NCI-H2029 (cell line): ENCODE results near the gene TRIO.

Experiments used
- DNase-seq: peaks from one replicate; lab custom pipeline; 2025; lab: John Stamatoyannopoulos, UW

TRIO gene

GRCh38 chr5:14557791-14558415 is 414.8 kb downstream of the TRIO start:
- no peak for DNase-seq
